HepG2 (cell line): ENCODE data around the gene TRIM2.

Experiments used
- ATAD3A ChIP-seq: sonication (generic); formaldehyde crosslinking; IDR thresholded peaks from 2 replicates; pipeline ENCODE4 v1.4.0; 2020; ENCODE audit warnings: missing genetic modification reagents
- BHLHE40 ChIP-seq: IDR thresholded peaks from 2 replicates; pipeline ENCODE4 v1.6.1; 2011; ENCODE audit warnings: low read length, improper control_type of control experiment
- EZH2 ChIP-seq: conservative IDR thresholded peaks from 2 replicates; pipeline ENCODE4 v1.6.1; 2012; ENCODE audit warnings: mild to moderate bottlenecking, low read depth, low read length, moderate library complexity
- HCFC1 ChIP-seq: fragments of 150-350 bp; IDR thresholded peaks from 2 replicates; pipeline ENCODE4 v1.6.1; 2014; ENCODE audit warnings: low read depth, low read length
- MAFK ChIP-seq, 2 experiments: IDR thresholded peaks in 1 of 2; conservative IDR thresholded peaks in 1 of 2; 2 replicates each; pipeline ENCODE4 v1.6.1; 2011; ENCODE audit warnings: improper control_type of control experiment in 2 of 2, low read length in 2 of 2
- POLR2A ChIP-seq, 2 experiments: IDR thresholded peaks; 2 replicates each; pipeline ENCODE4 v1.6.1; 2011; ENCODE audit warnings: low read depth in 2 of 2, low read length in 2 of 2, mild to moderate bottlenecking in 1 of 2, moderate library complexity in 1 of 2; ENCODE audit not compliant: insufficient read depth in 1 of 2
- REPIN1 ChIP-seq: sonication (generic); formaldehyde crosslinking; IDR thresholded peaks from 2 replicates; pipeline ENCODE4 v1.8.0; 2022; ENCODE audit warnings: missing genetic modification reagents, low read depth, mild to moderate bottlenecking, borderline replicate concordance
- SP1 ChIP-seq, 2 experiments: fragments of 450-650 bp in 1 of 2; sonication (generic) in 1 of 2; formaldehyde crosslinking in 1 of 2; IDR thresholded peaks; 2 replicates each; pipeline versions ENCODE4 v1.4.0 to v1.6.1; 2016 to 2020; ENCODE audit warnings: missing genetic modification reagents in 1 of 2
- ZNF224 ChIP-seq: sonication (generic); formaldehyde crosslinking; IDR thresholded peaks from 2 replicates; pipeline ENCODE4 v1.5.0; 2020; ENCODE audit warnings: mild to moderate bottlenecking, missing genetic modification reagents
- ZNF558 ChIP-seq: sonication (generic); formaldehyde crosslinking; IDR thresholded peaks from 2 replicates; pipeline ENCODE4 v1.9.0; 2022; ENCODE audit warnings: mild to moderate bottlenecking, missing genetic modification reagents, borderline replicate concordance

DNA sequence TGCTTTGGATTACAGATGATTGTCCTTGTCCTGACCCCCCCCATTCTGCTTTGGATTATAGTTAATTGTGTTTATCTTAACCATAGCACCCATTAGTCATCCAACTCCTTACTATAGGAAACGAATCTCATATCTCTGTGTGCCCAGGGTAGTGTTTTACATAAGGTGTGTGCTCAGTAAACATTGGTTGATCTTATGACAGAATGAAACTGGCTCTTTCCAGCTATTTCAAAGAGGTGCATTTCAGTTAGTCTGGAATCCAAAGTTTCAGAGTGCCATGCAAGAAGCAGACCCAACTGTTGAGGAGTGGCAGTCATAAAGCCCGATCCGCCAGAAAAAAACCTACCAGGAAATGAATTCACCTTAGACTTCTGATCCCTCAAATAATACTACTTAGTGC lies 14.7 kb downstream of the TRIM2 start:
- TF ChIP-seq ATAD3A (CRISPR knock-in tag) (no peak), POLR2A (IDR thresholded peaks at IDR 0.05; ENCODE audit: insufficient read depth in 1 of 2, low read depth in 2 of 2, low read length in 2 of 2) (no peak), EZH2 (no peak), ZNF558 (no peak), MAFK (conservative IDR thresholded peaks at IDR 0.05 in 1 of 2, IDR thresholded peaks at IDR 0.05 in 1 of 2; ENCODE audit: low read length in 2 of 2) (no peak), REPIN1 (CRISPR knock-in tag) (no peak), BHLHE40 (no peak), SP1 (IDR thresholded peaks at IDR 0.05) (no peak), SP1 (CRISPR knock-in tag; IDR thresholded peaks at IDR 0.05) (no peak), HCFC1 (no peak), ZNF224 (no peak)
